Ammon's horn (tissue), 1 donor: ENCODE results near the gene BICD2.
A peak's percentile ranks its signal among the peaks of the same experiment; 100 is the strongest.

Source experiments
- DNase-seq: peaks from one replicate; pipeline ENCODE4 v3.0.0-alpha.2; 2016; ENCODE audit warnings: low spot score

BICD2 gene

GRCh38 chr9:92727716-92728700, 36.6 kb downstream of the BICD2 start:
- no peak for DNase-seq

DNA sequence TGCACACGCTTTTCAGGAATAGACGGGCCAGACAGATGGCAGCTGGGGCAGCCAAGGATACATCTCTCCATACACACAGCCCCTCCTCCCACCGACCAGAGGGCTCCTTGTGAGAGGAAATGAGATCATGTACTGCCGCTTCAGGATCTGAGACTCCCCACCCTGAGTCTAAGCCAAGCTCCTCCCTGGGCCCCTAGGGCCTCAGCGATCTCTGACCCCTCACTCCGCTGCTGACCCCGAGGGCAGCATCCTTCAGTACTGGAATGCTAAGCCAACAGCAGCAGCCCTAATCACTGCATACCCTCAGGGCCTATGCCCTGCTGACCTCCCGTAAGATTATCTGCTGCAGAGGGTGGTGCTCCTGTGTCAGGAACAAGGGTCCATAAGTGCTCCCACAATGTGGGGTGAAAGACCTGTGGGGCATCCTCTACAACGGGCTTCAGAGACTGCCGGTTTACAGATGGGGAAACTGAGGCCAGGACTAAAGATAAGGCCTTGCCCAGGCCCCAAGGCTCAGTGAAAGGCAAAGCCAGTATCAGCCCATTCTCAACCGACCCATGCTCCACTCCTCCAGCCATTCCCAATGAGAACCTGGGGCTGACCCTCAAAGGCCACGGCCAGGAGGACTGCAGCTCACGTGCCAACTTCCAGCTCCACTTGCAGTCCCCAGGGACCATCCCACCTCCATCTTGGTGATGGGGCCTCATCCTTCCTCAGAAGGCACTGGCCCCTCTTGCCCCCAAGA, 37.5 kb downstream of the BICD2 start:
- no peak for DNase-seq

DNA sequence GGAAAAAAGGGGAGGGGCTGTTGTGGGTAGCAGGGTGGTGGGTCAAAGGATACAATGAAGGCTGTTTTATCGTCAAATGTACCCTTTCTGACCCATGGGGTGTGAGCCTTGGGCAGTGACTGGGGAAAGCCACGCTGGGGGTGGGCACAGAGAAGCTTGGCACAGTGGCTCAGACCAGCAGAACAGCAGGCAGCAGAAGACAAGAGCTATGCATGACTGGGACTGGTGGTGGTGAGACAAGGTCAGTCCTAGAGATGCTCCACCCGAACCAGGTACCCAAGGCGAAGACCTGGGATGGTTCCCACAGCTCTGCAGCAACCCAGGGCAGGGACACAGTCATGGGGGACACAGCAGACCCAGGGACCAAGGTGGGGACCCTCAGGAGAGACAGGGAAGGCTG, 38.3 kb downstream of the BICD2 start:
- DNase-seq = no peak

DNA sequence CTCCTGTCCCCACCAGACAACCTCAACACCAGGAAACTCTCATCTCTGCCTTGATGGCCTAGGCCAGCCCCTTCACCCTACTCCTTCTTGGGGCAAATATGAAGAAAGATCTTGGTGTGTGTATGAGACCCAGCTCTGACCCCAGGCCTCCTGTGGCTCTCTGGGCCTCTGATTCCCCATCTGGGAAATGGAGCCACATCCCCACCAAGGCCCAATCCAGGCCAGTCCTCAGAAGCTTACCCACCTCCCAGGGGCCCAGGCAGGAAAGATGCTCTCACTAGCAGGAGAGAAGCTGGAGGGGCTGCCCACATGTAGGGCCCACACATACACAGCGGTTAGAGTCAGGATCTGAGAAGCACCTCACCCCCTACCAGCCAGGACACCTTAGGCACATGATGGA, 38.9 kb downstream of the BICD2 start:
- DNase-seq = no peak

GRCh38 chr9:92725266-92725545, 39.4 kb downstream of the BICD2 start:
- DNase-seq = no peak

DNA sequence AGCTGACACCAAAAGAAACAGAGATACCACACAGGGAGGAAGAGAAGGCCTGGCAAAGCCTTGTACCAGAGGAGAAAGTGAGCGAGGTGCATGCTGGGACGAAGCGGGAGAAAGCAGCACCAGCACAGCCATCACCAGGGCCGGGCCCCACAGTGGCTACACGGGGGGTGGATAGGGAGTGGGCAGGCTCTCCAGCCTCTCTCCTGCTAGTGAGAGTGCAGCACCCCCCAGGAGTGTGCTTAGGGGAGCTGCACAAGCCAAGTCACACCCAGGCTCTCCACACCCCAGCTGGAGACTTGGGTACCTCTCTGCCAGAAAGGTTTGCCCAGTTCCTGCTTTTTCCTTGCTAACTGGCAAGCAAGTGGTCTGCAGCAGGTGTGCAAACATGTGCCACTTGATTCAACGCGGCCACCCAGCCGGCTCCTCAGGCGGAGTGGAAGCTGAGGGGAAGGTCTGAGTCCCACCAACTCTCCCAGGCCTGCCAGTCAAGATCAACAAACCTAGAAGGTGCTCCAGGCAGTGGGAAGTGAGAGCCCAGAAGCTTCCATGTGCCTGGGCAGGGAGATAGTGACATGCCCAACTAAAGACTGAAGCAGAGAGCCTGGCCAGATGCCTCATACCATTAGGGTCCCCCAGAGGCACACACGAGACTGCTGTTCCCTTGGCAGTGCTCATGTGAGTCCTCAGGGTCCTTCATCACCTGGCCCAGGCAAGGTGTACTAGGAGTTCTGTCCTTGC, 39.9 kb downstream of the BICD2 start:
- DNase-seq = no peak

DNA sequence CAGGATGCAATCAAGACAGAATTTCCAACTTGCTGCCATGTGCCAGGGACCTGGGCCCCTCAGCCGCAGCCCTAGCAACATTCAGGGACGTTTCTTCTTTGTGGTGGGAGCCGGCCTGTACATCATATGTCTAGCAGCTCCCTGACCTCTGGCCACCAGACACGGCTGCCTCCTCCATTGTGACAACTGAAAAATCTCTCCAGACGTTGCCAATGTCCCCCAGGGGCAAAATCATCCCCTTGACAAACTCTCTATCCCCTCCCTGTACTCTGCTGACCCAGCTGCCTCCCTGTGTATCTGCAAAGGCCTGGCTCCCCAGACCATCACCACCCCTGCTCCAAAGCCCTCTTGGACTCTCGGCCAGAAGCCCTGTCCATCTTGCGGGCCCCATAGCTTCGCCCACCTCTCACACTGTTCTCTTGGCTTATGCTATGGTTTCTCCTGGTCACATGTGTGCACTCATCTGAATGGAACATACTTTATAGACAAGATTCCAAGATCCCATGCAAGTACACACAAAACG, 40.8 kb downstream of the BICD2 start:
- no peak for DNase-seq

GRCh38 chr9:92723299-92723625, 41.4 kb downstream of the BICD2 start:
- peak; percentile 82 for DNase-seq

DNA sequence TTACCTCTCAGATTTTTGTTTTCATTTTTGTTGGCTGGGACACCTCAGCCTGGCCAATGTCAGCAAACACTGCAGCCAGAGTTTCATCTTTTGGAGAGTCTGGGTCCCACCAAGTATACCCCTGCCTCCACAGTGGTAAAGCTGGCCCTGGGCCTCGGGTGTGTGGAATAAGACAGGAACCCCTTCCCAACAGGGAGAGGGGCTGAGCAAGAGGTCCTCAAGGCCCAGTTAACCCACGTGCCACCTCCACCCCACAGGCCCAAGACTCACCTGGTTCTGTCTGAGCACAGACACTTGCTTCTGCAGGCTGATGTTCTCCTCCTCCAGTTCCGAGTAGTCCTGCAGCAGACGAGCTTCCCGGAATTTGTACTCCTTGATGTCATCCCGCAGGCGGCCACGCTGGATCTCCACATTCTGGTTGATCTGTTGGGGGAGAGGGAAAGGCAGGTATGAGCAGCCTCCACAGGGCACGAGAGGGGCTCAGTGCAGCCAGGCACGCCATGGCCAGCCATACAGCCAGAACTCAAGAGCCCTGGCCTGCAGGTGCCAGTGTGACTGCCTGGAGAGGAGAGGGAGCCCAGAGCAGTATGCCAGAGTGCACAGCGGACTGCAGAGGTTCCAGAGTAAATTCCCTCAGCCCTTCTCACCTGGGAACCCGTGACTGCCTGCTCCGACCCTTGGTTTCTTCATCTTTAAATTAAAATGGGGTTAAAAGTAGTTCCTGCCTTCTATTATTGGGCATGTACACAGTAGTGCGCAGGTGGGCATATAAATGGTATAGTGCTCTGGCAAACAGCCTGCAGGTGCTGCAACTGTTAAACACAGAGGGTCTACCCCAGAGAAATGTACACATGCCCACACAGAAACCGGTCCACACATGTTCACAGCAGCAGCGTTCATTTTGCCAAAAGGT, 42.0 kb downstream of the BICD2 start:
- no peak for DNase-seq

DNA sequence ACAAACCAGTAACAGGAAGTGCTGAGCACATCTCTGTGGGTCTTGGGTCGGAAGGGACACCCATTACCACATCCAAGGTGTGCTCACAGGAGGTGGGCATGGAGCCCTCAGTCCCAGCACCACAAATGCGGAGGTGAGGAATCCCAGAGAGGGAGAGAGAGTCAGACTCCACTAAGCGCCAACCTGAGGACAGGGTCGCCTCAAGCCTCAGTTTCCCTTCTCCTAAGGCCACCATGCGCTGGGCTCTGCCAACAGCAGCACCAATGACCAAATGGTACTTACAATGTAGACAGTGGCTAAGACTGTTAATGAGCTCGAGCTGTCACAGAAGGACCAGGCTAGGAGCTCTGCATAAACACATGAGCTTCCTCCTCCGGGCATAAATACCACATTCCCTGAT, 43.1 kb downstream of the BICD2 start:
- no peak for DNase-seq

GRCh38 chr9:92720807-92721535, 43.7 kb downstream of the BICD2 start:
- DNase-seq = no peak

DNA sequence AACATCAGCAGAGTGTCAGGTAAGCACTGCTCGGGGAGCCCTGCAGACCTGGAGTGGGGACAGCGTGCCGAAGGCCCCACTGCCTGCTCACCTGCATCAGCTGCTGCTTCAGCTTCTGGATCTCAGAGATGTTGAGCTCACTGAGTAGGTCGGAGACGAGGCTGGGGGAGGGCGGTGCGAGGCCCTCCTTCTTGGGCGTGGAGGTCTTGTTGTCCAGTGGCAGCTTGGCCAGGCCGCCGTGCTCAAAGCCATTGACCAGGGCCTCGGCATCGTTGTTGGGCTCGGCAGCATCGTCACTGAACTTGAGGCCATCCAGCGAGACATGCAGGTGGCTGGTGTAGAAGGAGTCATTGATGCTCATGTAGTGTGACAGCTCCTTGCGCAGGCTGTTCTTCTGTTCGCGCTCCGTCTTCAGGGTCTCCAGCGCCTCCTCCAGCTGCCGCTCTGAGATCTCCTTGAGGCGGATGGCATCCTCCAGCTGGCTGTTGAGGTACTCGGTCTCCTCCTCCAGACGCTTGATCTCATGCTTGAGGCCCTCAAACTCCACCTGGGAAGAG, 44.3 kb downstream of the BICD2 start:
- no peak for DNase-seq

DNA sequence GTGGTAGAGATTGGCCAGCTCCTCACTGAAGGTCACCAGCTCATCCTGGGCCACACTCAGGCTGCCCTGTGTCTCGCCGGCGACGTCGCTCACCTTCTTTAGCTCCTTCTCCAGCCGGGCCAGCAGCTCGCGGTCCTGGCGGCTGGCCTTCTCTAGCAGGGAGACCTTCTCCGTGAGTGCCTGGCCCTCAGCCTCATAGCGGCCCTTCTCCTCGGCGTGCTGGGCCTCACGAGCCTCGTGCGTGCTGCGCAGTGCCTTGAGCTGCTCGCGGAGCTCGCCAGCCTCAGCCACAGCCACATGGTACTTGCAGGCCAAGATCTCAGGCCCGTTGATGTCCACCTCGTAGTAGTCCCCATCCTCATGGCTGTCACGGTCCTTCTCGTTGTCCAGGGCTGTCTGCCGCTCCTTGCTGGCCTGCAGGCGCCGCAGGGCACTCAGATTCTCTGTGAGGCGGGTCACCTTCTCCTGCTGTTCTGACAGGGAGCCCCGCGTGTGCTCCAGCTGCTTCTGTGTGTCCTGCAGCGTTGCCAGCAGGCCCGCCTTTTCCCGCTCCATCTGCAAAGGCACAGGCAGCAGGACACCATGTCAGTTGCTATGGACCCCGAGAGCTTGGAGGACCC, 45.5 kb downstream of the BICD2 start:
- no peak for DNase-seq

DNA sequence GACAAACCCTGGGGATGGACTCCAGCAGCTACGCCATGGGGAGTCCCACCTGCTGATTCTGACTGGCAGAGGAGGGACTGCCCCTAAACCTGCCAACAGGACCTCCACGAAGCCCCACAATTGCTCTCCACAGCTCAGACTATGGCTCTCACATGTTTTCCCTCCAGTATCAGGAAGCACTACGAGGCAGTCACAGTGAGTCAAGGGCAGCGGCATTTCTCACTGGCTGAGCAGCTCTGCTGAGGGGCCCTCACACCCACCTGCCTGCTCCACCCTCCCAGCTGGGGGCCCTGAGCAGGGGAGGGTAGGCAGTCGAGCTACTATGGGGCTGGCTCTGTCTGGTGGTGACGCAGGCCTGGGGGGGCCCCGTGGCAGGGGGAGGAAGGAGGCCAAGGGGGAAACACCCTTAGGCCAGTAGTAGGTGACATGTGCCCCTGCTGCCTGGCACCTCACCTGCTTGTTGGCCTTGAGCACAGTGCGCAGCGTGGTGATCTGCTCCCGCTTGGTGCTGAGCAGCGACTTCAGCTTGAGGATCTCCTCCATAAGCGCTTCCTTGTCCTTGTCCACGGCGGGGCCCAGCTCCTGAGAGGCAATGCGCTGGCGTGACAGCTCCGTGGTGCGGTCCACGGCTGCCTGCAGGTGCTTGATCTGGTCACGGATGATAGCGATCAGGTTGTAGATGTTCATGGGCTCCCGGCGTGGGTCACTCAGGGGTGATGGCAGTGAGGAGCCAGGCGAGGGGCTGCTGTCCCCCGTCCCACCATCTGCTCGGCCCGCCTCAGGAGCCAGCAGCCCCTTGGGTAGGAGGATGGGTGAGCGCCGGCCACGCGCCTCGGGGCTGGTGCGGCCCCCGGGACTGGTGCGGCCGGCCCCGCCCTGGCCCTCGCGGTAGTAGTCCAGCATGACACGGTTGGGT, 46.3 kb downstream of the BICD2 start:
- no peak for DNase-seq

DNA sequence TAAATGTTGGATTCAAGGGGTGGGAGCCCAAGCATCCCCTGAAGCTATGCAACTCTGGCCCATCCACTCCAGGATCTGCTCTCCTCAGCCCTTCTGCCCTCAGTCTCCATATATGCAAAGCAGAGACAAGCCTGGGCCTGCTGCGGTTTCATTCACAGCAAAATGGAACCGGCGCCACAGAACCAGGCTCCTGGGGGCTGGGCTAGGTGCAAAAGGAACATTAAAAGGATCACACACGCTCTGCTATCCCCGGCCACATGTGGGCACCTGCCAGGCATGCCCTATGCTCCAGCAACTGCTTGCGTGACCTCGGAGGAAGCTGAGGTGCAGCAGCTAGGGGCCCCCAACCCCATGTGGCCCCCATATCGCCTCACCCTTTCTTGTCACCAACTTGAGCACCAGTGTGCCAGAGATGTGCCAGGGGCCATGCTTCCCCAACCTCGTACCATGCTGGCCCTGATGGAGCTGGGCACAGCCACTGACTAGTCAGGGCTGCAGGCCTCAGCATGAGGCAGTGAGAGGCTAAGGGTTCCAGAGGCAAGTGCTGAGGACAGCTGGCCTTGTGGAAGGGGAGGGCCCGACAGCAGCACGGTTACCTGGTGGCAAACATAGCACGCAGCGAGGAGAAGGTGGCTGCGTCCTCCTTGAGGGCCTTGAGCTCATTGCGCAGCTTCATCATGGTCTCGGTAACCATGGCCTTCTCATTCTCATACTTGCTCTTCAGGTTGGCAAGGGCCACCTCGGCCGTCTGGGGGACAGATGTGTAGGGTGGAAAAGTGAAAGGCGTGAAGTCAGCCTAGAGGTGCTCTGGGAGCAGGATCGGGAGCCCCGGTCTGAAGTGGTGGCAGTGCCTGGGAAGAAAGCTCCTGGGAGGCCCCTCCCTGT, 47.2 kb downstream of the BICD2 start:
- DNase-seq = no peak

DNA sequence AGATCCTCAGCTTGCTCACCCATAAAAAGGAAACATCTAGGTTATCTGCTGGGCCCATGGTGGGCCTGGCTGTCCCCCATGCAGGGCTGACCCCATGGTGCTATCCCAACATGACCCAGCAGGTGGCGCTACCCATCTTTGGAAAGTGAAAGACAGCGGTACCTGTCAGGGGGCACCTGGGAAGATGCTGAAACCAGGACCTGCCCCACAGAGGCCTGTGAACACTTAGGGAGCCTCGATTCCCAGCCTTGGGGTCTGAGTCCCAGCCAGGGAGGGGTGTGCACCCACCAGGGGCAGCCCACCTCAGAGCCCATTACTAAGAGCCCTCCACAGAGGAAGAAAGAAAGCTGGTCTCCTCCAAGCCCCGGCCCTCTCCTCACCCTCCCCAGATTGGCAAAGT, 48.1 kb downstream of the BICD2 start:
- no peak for DNase-seq

GRCh38 chr9:92715488-92716231, 49.0 kb downstream of the BICD2 start:
- DNase-seq = no peak
